HepG2 (cell line): Measurements from ENCODE around the gene LYPD3. TPM values are rescaled to one million over a fixed set of nuclear protein-coding genes. Genes with fewer than 3 reads are reported as not detected.

ENCODE experiments used
- ARHGAP35 ChIP-seq: sonication (generic); formaldehyde crosslinking; IDR thresholded peaks from 2 replicates; pipeline ENCODE4 v1.9.0; 2022; ENCODE audit warnings: mild to moderate bottlenecking, inconsistent platforms, moderate library complexity, missing genetic modification reagents, borderline replicate concordance
- ARID2 ChIP-seq: sonication (generic); formaldehyde crosslinking; IDR thresholded peaks from 2 replicates; pipeline ENCODE4 v1.8.1; 2022; ENCODE audit warnings: mild to moderate bottlenecking, missing genetic modification reagents, borderline replicate concordance
- ARNTL ChIP-seq: sonication (generic); formaldehyde crosslinking; IDR thresholded peaks from 2 replicates; pipeline ENCODE4 v1.4.0; 2020; ENCODE audit warnings: mild to moderate bottlenecking, missing genetic modification reagents
- CHD4 ChIP-seq: fragments of 200-600 bp; sonication (generic); IDR thresholded peaks from 2 replicates; pipeline ENCODE4 v1.7.0; 2017; ENCODE audit warnings: mild to moderate bottlenecking, low read length, borderline replicate concordance
- GFI1 ChIP-seq: sonication (generic); formaldehyde crosslinking; IDR thresholded peaks from 2 replicates; pipeline ENCODE4 v1.5.0; 2020; ENCODE audit warnings: missing genetic modification reagents, mild to moderate bottlenecking, borderline replicate concordance
- MLLT10 ChIP-seq: sonication (generic); formaldehyde crosslinking; IDR thresholded peaks from 2 replicates; pipeline ENCODE4 v1.4.0; 2020; ENCODE audit warnings: missing genetic modification reagents
- NCOA2 ChIP-seq: sonication (generic); formaldehyde crosslinking; IDR thresholded peaks from 2 replicates; pipeline ENCODE4 v1.8.0; 2022; ENCODE audit warnings: inconsistent platforms
- PHF5A ChIP-seq: IDR thresholded peaks from one replicate; pipeline ENCODE4 v1.6.1; 2018; ENCODE audit warnings: low read depth, missing genetic modification reagents; ENCODE audit not compliant: unreplicated experiment
- SMARCE1 ChIP-seq: fragments of 450-650 bp; IDR thresholded peaks from 2 replicates; pipeline ENCODE4 v1.6.1; 2017; ENCODE audit warnings: borderline replicate concordance
- SOX13 ChIP-seq, 3 experiments: fragments of 450-650 bp in 1 of 3; sonication (generic) in 1 of 3; formaldehyde crosslinking in 1 of 3; IDR thresholded peaks in 2 of 3; conservative IDR thresholded peaks in 1 of 3; 2 replicates each; pipeline versions ENCODE4 v1.5.0 to v1.6.1; 2016 to 2020; ENCODE audit warnings: antibody characterized with exemption in 1 of 3, mild to moderate bottlenecking in 1 of 3, missing compliant biosample characterization in 1 of 3, missing genetic modification reagents in 1 of 3, moderate library complexity in 1 of 3
- U2AF1 ChIP-seq: fragments of 200-400 bp; formaldehyde crosslinking; optimal IDR thresholded peaks from 2 replicates; pipeline ENCODE3; 2017; ENCODE audit warnings: mild to moderate bottlenecking, low read depth, low read length
- ZBTB1 ChIP-seq: sonication (generic); formaldehyde crosslinking; IDR thresholded peaks from 2 replicates; pipeline ENCODE4 v1.4.0; 2020; ENCODE audit warnings: missing genetic modification reagents, borderline replicate concordance
- ZFP90 ChIP-seq: sonication (generic); formaldehyde crosslinking; IDR thresholded peaks from 2 replicates; pipeline ENCODE4 v1.8.0; 2022; ENCODE audit warnings: missing genetic modification reagents, mild to moderate bottlenecking, inconsistent platforms, borderline replicate concordance
- ZNF296 ChIP-seq: sonication (generic); formaldehyde crosslinking; conservative IDR thresholded peaks from 2 replicates; pipeline ENCODE4 v1.5.0; 2020; ENCODE audit warnings: mild to moderate bottlenecking, missing genetic modification reagents
- ZNF333 ChIP-seq: sonication (generic); formaldehyde crosslinking; IDR thresholded peaks from 2 replicates; pipeline ENCODE4 v1.4.0; 2020; ENCODE audit warnings: mild to moderate bottlenecking, missing genetic modification reagents, borderline replicate concordance
- ZNF33A ChIP-seq: sonication (generic); formaldehyde crosslinking; IDR thresholded peaks from 2 replicates; pipeline ENCODE4 v1.5.1; 2020; ENCODE audit warnings: missing genetic modification reagents, mild to moderate bottlenecking, moderate library complexity, borderline replicate concordance
- ZNF605 ChIP-seq: sonication (generic); formaldehyde crosslinking; IDR thresholded peaks from 2 replicates; pipeline ENCODE4 v1.8.0; 2022; ENCODE audit warnings: mild to moderate bottlenecking, missing genetic modification reagents
- ZNF777 ChIP-seq: sonication (generic); formaldehyde crosslinking; IDR thresholded peaks from 2 replicates; pipeline ENCODE4 v1.4.0; 2020; ENCODE audit warnings: missing genetic modification reagents
- polyA plus RNA-seq, 8 experiments: library from polyadenylated mRNA; depleted of rRNA in 3 of 8; stranded (reverse) in 7 of 8; unstranded in 1 of 8; fragments of >200 nt; fragmentation: Illumina TruSeq in 4 of 8; extraction: Trizol in 4 of 8; gene quantifications; 2 replicates each; pipeline versions ENCODE4 v1.2.1 to v1.2.3, GENCODE V29; 2011 to 2016; ENCODE audit warnings: low read depth in 4 of 8, missing spikeins in 1 of 8, mixed read lengths in 1 of 8; ENCODE audit not compliant: insufficient read depth in 1 of 8
- total RNA-seq, 5 experiments: library from RNA; depleted of rRNA; stranded (reverse); fragments of >200 nt; fragmentation: Illumina TruSeq; extraction: Trizol; gene quantifications; 2 replicates each; pipeline ENCODE4 v1.2.3, GENCODE V29; 2016; ENCODE audit warnings: low read depth in 1 of 5
- TF ChIP-seq, protein P1 (sequence below), 2 experiments: sonication (generic) in 1 of 2; formaldehyde crosslinking in 1 of 2; IDR thresholded peaks; 2 replicates each; pipeline versions ENCODE4 v1.4.0 to v1.6.1; 2016 to 2020; ENCODE audit warnings: borderline replicate concordance in 1 of 2, low read depth in 1 of 2, mild to moderate bottlenecking in 1 of 2, missing genetic modification reagents in 1 of 2
- TF ChIP-seq, protein P2 (sequence below): sonication (generic); formaldehyde crosslinking; IDR thresholded peaks from 2 replicates; pipeline ENCODE4 v1.8.0; 2022; ENCODE audit warnings: missing genetic modification reagents, mild to moderate bottlenecking, borderline replicate concordance
- TF ChIP-seq, protein P3 (sequence below): IDR thresholded peaks from 2 replicates; pipeline ENCODE4 v1.6.1; 2012; ENCODE audit warnings: inconsistent platforms
- TF ChIP-seq, protein P4 (sequence below): sonication (generic); formaldehyde crosslinking; IDR thresholded peaks from 2 replicates; pipeline ENCODE4 v1.8.1; 2023; ENCODE audit warnings: missing genetic modification reagents, inconsistent platforms, borderline replicate concordance

Gene LYPD3
- total and polyA plus RNA-seq, 2 of the 13 experiments (the other 11 are each of a cell fraction or from before 2014, with no cell fraction given): 0.51 to 1.5 TPM

DNA sequence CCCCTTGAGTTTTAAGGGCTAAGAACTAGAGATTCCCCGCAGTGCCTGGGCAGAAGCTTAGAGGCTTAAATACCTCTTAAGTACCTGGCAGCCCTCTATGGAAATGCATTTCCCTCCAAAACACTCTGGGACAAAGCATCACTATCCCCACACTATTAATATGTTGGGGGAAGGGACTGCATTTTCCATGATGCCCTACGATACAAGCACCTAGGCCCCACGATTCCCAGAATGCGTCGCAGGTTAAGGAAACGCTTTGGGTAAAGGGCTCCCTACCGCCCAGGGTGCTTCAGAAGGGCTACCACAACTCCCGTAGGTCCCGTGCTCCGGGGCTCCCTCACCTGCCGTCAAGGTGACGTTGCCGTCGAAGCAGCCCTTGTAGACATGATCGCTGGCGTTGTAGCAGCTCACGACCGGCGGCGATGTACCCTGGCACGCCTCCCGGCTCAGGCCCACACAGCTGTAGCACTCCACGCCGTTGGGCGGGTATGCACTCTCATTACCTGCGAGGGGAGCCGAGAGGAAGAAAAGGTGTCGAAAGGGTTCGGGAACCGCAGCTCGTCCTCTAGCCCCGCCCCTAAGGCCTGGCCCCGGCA is 2.5 kb downstream of the LYPD3 start (continued):
- TF ChIP-seq, protein P1, sequence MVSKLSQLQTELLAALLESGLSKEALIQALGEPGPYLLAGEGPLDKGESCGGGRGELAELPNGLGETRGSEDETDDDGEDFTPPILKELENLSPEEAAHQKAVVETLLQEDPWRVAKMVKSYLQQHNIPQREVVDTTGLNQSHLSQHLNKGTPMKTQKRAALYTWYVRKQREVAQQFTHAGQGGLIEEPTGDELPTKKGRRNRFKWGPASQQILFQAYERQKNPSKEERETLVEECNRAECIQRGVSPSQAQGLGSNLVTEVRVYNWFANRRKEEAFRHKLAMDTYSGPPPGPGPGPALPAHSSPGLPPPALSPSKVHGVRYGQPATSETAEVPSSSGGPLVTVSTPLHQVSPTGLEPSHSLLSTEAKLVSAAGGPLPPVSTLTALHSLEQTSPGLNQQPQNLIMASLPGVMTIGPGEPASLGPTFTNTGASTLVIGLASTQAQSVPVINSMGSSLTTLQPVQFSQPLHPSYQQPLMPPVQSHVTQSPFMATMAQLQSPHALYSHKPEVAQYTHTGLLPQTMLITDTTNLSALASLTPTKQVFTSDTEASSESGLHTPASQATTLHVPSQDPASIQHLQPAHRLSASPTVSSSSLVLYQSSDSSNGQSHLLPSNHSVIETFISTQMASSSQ (IDR thresholded peaks at IDR 0.05; ENCODE audit: low read depth): no peak
- TF ChIP-seq, protein P1 (CRISPR knock-in tag; IDR thresholded peaks at IDR 0.05; ENCODE audit: borderline replicate concordance): no peak
- TF ChIP-seq NCOA2 (CRISPR knock-in tag): no peak
- peak; percentile 99 for TF ChIP-seq ZNF777 (CRISPR knock-in tag)
- TF ChIP-seq ARID2 (CRISPR knock-in tag): no peak
- no peak for TF ChIP-seq GFI1 (CRISPR knock-in tag)
- TF ChIP-seq ZNF33A (CRISPR knock-in tag): no peak
- no peak for TF ChIP-seq CHD4
- TF ChIP-seq SOX13 (IDR thresholded peaks at IDR 0.05): no peak
- TF ChIP-seq SOX13 (CRISPR knock-in tag; conservative IDR thresholded peaks at IDR 0.05 in 1 of 2, IDR thresholded peaks at IDR 0.05 in 1 of 2): no peak
- TF ChIP-seq ZFP90 (CRISPR knock-in tag): no peak
- TF ChIP-seq SMARCE1: no peak
- no peak for TF ChIP-seq ZBTB1
- no peak for TF ChIP-seq PHF5A (CRISPR knock-in tag)
- TF ChIP-seq, protein P2, sequence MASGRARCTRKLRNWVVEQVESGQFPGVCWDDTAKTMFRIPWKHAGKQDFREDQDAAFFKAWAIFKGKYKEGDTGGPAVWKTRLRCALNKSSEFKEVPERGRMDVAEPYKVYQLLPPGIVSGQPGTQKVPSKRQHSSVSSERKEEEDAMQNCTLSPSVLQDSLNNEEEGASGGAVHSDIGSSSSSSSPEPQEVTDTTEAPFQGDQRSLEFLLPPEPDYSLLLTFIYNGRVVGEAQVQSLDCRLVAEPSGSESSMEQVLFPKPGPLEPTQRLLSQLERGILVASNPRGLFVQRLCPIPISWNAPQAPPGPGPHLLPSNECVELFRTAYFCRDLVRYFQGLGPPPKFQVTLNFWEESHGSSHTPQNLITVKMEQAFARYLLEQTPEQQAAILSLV (CRISPR knock-in tag): peak; percentile 80; the same call in 1 of the 2 replicates
- no peak for TF ChIP-seq ZNF333 (CRISPR knock-in tag)
- TF ChIP-seq ARNTL: no peak
- TF ChIP-seq ZNF296 (CRISPR knock-in tag): no peak
- no peak for TF ChIP-seq U2AF1
- TF ChIP-seq ZNF605 (CRISPR knock-in tag): no peak
- TF ChIP-seq ARHGAP35 (CRISPR knock-in tag): no peak
- no peak for TF ChIP-seq MLLT10 (CRISPR knock-in tag)
- TF ChIP-seq, protein P3, sequence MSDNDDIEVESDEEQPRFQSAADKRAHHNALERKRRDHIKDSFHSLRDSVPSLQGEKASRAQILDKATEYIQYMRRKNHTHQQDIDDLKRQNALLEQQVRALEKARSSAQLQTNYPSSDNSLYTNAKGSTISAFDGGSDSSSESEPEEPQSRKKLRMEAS: peak; percentile 23; the same call in 1 of the 2 replicates
- TF ChIP-seq, protein P4, sequence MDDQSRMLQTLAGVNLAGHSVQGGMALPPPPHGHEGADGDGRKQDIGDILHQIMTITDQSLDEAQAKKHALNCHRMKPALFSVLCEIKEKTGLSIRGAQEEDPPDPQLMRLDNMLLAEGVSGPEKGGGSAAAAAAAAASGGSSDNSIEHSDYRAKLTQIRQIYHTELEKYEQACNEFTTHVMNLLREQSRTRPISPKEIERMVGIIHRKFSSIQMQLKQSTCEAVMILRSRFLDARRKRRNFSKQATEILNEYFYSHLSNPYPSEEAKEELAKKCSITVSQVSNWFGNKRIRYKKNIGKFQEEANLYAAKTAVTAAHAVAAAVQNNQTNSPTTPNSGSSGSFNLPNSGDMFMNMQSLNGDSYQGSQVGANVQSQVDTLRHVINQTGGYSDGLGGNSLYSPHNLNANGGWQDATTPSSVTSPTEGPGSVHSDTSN (CRISPR knock-in tag): no peak
